NB4 (cell line): ENCODE data around the gene PKP1.

ENCODE experiments used
- DNase-seq: peaks from one replicate; pipeline ENCODE4 v3.0.0; 2010; ENCODE audit warnings: low read depth
- H3K4me3 ChIP-seq: one replicate; pipeline ENCODE4 v1.5.1; 2011; ENCODE audit warnings: mild to moderate bottlenecking, low read depth, low read length, moderate library complexity
- MYC ChIP-seq: IDR thresholded peaks from 2 replicates; pipeline ENCODE4 v1.6.1; 2011; ENCODE audit warnings: low read depth, low read length
- POLR2A ChIP-seq: IDR thresholded peaks from 2 replicates; pipeline ENCODE4 v1.6.1; 2011; ENCODE audit warnings: mild to moderate bottlenecking; ENCODE audit not compliant: insufficient read length; ENCODE audit errors: extremely low read depth
- TF ChIP-seq, protein P1 (sequence below): IDR thresholded peaks from 2 replicates; pipeline ENCODE4 v1.6.1; 2011; ENCODE audit warnings: low read depth, low read length
- TF ChIP-seq, protein P2 (sequence below): IDR thresholded peaks from one replicate; pipeline ENCODE4 v1.5.1; 2012; ENCODE audit warnings: low read depth, low read length

PKP1 gene

DNA sequence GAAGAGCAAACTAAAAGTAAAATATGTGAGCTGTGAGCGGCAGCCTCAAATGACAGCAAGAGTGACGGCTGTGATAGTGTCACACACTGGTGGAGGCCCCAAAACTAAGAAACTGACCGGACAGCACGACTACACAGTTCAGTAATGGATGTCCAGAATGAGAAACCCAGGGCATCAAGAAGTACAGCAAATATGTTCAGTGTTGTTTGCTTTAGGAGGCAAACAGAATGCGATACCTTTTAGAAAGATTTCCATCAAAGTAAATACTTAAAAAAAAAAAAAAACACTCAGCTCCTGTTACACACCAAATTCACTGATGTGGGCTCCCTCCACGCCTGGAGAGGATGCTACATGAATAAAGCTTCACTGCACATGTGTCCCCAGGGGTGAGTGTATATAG is 1.1 kb upstream of the PKP1 start:
- DNase-seq, result no peak
- TF ChIP-seq, protein P1, sequence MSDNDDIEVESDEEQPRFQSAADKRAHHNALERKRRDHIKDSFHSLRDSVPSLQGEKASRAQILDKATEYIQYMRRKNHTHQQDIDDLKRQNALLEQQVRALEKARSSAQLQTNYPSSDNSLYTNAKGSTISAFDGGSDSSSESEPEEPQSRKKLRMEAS, result no peak
- TF ChIP-seq, protein P2, sequence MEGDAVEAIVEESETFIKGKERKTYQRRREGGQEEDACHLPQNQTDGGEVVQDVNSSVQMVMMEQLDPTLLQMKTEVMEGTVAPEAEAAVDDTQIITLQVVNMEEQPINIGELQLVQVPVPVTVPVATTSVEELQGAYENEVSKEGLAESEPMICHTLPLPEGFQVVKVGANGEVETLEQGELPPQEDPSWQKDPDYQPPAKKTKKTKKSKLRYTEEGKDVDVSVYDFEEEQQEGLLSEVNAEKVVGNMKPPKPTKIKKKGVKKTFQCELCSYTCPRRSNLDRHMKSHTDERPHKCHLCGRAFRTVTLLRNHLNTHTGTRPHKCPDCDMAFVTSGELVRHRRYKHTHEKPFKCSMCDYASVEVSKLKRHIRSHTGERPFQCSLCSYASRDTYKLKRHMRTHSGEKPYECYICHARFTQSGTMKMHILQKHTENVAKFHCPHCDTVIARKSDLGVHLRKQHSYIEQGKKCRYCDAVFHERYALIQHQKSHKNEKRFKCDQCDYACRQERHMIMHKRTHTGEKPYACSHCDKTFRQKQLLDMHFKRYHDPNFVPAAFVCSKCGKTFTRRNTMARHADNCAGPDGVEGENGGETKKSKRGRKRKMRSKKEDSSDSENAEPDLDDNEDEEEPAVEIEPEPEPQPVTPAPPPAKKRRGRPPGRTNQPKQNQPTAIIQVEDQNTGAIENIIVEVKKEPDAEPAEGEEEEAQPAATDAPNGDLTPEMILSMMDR, result no peak
- TF ChIP-seq MYC (no peak), POLR2A (no peak)
- H3K4me3 ChIP-seq, result no peak overlapping the region

DNA sequence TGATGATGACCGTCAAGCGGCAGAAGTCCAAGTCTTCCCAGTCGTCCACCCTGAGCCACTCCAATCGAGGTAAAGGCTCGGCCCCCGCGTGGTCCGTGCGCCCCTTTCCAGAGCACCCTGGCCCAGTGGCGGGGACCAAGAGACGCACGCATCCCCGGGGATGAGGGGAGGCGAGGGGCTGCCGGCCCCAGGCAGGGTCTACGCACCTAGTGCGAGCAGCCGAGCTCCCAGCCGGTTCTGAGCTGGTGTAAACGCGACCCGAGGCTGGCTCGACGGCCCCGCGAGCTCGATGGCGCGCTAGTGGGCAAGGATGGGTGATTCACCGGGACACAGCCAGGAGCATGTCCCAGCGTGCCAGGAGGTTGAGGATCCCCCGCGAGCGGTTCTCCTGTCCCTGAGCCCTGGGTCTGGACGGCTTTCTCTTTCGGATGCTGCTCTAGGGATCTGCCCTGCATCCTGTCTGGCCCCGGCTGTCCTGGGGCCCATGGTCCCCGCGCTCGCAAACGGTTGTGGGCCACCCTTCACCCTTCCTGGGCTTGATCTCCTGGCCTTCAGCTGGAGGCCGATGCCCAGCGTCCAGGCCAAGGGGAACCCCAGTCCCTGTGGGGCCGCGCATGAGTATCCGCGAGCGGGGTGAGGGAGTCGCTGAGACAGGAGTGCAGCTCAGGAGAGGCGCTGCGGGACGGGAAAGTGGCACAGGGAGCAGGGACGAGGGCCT is 689 bp downstream of the PKP1 start:
- TF ChIP-seq MYC (no peak), POLR2A (no peak)
- TF ChIP-seq, protein P1, result no peak
- TF ChIP-seq, protein P2, result no peak
- no peak for DNase-seq
- no peak overlapping the region for H3K4me3 ChIP-seq

DNA sequence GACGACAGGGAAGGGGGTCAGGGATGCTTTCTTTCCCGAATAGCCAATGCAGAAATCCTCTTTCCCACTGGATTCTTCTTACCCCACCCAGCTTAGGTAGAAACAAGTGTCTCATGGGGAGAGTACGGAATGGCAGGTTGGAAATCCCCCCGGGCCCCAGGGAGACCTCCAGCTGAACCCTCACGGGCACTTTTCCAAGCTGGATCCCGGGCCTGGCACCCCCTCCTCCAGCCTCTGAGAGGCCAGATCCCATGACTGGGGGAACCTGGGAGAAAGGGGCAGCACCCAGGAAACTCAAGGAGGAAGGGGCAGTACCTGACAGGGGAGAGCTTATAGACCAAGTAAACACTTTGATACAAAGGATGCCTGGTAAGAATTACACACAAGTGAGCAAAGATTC is 1.3 kb downstream of the PKP1 start:
- TF ChIP-seq MYC, result no peak
- TF ChIP-seq, protein P1, result no peak
- no peak for TF ChIP-seq POLR2A
- TF ChIP-seq, protein P2, result no peak
- DNase-seq, result no peak
- H3K4me3 ChIP-seq, result no peak overlapping the region

DNA sequence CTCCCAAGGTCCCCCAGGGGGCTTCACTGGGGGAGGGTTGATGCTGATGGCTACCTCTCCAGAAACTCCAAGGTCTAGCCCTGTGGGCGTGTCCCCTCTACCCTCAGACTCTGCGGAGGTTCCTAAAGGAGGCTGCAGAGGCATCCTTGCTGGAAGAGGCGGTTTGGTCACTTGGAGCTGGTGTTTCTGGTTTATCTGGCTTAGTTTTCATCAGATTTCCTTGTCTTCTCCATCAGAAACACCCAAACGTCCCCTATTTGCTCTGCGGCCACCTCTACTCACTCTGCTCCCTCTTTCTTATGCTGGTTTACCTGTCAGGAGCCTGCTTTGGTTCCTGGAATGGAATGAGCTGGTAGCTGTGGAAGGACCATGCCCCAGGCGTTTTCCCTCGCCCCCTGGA is 2.5 kb downstream of the PKP1 start:
- no peak for DNase-seq
- no peak overlapping the region for H3K4me3 ChIP-seq
- TF ChIP-seq, protein P2, result no peak
- TF ChIP-seq POLR2A (no peak), MYC (no peak)
- TF ChIP-seq, protein P1, result no peak

DNA sequence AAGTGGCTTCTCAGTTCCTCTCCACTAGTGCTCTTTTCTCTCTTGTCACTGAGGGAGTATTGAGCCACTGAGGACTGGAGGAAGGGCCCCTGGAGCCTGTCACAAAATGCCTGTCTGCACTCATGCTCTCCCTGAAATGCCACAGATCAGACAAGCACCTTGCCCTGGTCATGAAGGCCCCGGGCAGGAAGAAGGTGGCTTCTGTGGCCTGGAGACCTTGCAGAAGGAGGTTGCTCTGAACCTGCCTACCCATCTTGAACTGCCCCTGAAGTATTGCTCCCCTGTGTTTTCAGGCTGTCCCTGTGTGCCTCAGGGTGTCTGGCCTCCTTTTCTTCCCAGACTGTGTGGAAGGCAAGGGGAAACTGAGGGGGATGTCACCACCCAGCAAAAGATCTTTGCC is 3.1 kb downstream of the PKP1 start:
- H3K4me3 ChIP-seq, result no peak overlapping the region
- DNase-seq, result no peak
- no peak for TF ChIP-seq MYC
- TF ChIP-seq POLR2A, result no peak
- TF ChIP-seq, protein P2, result no peak
- TF ChIP-seq, protein P1, result no peak

DNA sequence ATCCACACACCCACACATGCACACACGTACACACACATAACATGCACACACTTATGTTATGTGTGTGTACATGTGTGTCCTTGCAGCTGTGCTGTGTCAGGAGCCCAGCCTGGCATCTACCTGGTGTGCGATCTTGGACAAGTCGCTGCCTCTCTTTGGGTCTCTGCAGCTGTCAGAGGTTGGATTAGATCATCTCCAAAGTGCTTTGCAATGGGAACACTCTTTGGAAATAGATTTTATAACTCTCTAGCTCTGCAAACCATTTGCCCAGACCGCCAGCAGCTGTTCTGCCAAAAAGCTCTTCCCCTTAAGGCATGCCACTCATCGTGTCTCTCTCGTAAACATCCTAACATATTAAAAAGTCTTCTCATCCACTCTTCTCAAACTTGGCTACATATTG is 4.7 kb downstream of the PKP1 start:
- DNase-seq, result no peak
- TF ChIP-seq MYC (no peak), POLR2A (no peak)
- TF ChIP-seq, protein P2, result no peak
- TF ChIP-seq, protein P1, result no peak
- H3K4me3 ChIP-seq, result no peak overlapping the region
